ENCODE measurements around the gene CPZ.

CPZ gene

GRCh38 chr4:8593264-8594096, 915 bp downstream of the CPZ start:
- DNase-seq (ENCODE audit: low read depth, low spot score): no peak

DNA sequence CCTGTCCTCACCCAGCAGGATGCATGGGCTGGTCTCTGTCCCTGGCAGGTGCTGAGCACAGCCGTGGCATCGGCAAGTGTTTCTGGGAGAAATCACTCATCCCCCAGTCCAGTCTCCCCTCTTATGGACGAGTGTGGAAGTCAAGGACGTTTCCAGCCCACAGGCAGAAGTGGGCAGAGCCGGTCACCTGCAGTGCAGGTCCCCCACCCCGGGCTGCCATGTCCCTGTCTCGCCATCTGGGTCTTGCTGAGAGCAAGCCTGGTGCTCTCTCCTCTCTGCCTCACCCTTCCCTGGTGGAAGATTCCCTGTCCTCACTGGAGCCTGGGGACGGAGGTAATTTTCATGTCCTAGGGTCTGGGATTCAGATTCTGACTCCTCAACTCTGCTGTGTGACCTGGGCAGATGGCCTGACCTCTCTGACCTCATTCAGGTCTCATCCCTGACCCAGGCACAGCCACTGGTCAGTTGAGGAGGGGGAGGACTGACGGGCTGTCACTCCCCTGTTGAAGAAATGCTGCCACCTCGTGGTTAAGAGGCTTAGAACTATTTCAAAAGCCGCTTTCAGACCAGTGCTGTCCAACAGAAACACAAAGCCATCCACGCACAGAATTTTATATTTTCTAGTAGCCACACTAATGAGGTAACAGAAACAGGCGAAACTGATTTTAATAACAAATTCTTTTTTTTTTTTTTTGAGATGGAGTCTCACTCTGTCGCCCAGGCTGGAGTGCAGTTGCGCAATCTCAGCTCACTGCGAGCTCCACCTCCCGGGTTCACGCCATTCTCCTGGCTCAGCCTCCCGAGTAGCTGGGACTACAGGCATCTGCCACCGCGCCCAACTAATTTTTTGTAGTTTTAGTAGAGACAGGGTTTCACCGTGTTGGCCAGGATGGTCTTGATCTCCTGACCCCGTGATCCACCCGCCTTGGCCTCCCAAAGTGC, 1.8 kb downstream of the CPZ start:
- peak; percentile 90 for DNase-seq (ENCODE audit: low read depth, low spot score)

DNA sequence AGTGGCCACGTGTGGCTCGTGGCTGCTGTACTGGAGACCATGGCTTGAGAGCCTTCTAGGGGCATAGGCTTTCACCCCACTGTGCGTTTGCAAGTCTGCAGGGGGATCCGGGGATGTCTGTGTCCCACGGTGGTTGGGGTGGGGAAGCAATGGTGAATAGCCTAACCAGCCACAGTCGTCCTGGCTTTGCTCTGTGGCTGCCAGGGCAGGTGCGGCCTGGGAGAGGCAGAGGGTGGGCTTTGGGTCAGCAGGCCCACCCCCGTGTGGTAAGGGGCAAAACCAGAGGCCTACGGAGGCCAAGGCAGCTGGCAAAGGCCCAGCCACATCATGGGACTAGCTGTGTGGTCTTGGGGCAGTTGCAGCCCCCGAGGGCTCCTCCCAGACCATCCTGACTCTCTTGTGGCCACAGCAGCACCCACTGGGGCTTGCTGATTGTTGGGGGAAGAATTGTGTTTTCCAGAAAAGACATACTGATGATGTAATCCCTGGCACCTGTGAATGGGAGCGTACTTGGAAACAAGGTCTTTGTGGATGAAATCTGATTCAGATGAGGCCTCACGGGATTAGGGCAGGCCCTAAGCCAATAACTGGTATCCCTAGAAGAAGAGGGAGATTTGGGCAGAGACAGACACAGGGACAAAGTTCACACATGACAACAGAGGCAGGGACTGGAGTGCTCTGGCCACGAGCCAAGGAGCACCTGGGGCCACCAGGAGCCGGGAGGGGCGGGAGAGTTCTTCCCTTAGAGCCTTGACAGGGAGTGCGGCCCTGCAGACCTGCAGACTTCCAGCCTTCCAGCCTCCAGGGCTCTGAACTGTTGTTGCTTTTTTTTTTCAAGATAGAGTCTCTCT, 2.9 kb downstream of the CPZ start:
- no peak for DNase-seq (ENCODE audit: low read depth, low spot score)

GRCh38 chr4:8596891-8597290, 4.3 kb downstream of the CPZ start:
- no peak for DNase-seq (ENCODE audit: low read depth, low spot score)

DNA sequence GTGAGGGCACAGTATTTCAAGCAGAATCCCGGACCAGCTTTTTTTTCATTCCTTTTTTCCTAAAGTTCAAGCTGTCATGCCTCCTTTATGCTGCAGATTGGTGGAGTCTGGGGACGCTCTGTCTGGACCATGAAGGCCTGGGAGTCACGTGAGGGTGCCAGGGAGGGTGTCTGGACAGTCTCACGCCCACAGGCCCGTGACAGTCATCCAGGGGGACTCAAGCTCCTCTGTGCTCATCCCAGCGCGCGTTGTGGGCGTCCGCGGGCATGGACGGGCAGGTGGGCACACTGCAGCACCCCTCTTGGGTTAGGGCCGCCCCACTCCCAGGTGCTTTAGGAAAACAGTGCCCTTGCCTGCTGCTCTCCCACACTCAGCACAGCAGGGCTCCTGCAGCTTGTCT, 4.8 kb downstream of the CPZ start:
- DNase-seq (ENCODE audit: low read depth, low spot score): no peak

DNA sequence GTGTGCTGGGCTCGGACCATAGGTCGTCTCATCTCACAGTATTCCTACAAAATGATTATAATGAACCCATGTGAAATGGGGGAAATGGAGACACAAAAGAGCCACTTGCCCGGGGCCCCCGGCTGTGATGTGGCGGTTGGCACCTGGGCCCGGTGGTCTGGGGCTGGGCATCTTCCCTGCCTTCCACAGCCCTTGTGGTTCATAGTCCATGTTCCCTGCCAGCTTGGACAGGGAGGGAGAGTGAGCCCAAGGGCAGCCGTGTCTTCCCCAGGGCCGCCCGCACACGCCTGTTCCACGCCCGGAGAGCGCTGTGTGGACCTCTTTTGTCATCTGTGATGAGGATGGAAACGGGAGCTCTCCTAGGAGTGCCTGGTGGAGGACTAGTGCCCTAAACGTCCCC, 5.2 kb downstream of the CPZ start:
- DNase-seq (ENCODE audit: low read depth, low spot score): no peak

GRCh38 chr4:8598391-8599090, 6.0 kb downstream of the CPZ start:
- no peak for DNase-seq (ENCODE audit: low read depth, low spot score)

DNA sequence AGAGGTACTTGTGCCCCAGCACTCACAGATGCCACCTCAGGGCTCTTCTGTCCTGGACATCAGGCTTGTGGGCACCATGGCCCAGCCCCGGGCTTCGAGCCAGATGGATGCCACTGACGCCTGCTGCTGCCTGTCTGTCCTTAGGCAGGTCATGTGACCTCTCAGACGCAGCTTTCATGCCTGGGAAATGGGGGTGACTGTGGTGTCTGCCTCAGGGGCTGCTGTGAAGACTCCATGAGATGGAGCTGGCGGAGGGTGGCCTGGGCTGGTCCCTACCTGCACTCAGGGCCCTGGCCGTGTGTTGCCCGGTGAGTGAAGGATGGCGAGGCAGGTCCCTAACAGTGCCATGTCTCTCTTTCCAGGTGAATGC, 6.5 kb downstream of the CPZ start:
- DNase-seq (ENCODE audit: low read depth, low spot score): no peak

GRCh38 chr4:8599657-8600056, 7.1 kb downstream of the CPZ start:
- DNase-seq (ENCODE audit: low read depth, low spot score): no peak

GRCh38 chr4:8600266-8600665, 7.7 kb downstream of the CPZ start:
- no peak for DNase-seq (ENCODE audit: low read depth, low spot score)

- DNase-seq (ENCODE audit: low read depth, low spot score): no peak
Measured at GRCh38 chr4:8600686-8601085, 8.1 kb downstream of the CPZ start.

GRCh38 chr4:8601086-8601485, 8.5 kb downstream of the CPZ start:
- DNase-seq (ENCODE audit: low read depth, low spot score): no peak

- no peak for DNase-seq (ENCODE audit: low read depth, low spot score)
Measured at GRCh38 chr4:8601556-8601955, 9.0 kb downstream of the CPZ start.

DNA sequence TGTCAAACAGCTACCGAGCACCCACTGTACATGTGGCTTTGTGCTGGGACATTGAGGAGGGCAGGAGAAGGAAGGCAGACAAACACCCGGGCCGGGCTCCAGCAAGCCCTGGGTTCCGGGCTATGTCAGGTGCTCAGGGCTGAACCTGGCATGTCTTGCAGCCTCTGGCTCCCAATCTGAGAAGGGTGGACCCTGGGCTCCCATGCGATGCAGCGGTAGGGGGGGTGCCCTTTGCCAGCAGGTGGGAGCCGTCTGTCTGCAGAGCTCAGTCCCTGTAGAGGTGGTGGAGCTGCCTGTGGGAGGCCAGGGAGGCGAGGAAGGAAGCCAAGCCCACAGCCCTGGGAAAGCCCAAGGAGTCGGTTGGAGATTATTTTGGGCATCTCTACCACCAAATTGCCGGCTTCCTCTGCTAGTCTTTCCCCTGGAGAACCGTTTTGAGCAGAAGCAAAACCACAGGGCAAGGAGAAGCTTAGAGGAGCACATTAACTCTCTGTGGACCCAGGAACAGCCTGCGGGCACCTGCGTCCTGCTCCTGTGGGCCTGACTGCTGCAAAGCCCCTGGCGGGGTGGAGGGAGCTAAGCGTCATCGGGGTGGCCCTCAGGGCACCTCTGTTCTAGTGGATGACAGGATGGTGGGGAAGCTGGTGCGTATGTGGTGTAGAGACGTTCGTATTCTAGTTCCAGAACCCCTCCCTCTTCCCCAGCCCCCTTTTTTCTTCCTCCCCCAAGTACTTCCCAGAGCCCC, 10.3 kb downstream of the CPZ start:
- no peak for DNase-seq (ENCODE audit: low read depth, low spot score)

GRCh38 chr4:8603931-8604330, 11.4 kb downstream of the CPZ start:
- DNase-seq (ENCODE audit: low read depth, low spot score): no peak

- DNase-seq (ENCODE audit: low read depth, low spot score): no peak
Measured at GRCh38 chr4:8605289-8605688, 12.7 kb downstream of the CPZ start.

GRCh38 chr4:8606476-8606875, 13.9 kb downstream of the CPZ start:
- no peak for DNase-seq (ENCODE audit: low read depth, low spot score)

GRCh38 chr4:8606966-8607365, 14.4 kb downstream of the CPZ start:
- DNase-seq (ENCODE audit: low read depth, low spot score): no peak

- DNase-seq (ENCODE audit: low read depth, low spot score): peak; percentile 83
Measured at GRCh38 chr4:8607603-8608481, 15.3 kb downstream of the CPZ start.

Measured in ELF-1 (cell line).